Measurements from ENCODE around the gene CLTCL1. TPM values are rescaled to one million over a fixed set of nuclear protein-coding genes. Genes with fewer than 3 reads are reported as not detected.

Gene CLTCL1
- total RNA-seq, 1 donor from 2014 or later = 26.0 TPM

- no peaks in the 10 kb centered on the region for H3K36me3 ChIP-seq
- intact Hi-C loops (cut with DNase I) = loop anchor here (10.0 kb wide), 2 partner anchors 419 to 559 kb away; partner anchors contain the start of genes GNB1L, RTL10 and SEPTIN5
- H3K27ac ChIP-seq = no peak overlapping the region
- H3K27me3 ChIP-seq = no peaks in the 10 kb centered on the region
- DNase-seq (ENCODE audit: low spot score in 2 of 2) = no peak
- H3K4me1 ChIP-seq = peaks cover 4 to 5% of the 10 kb centered on the region in 2 donors
- H3K4me3 ChIP-seq = no peak overlapping the region
- no peaks in the 10 kb centered on the region for H3K9me3 ChIP-seq
- TF ChIP-seq, protein P1, sequence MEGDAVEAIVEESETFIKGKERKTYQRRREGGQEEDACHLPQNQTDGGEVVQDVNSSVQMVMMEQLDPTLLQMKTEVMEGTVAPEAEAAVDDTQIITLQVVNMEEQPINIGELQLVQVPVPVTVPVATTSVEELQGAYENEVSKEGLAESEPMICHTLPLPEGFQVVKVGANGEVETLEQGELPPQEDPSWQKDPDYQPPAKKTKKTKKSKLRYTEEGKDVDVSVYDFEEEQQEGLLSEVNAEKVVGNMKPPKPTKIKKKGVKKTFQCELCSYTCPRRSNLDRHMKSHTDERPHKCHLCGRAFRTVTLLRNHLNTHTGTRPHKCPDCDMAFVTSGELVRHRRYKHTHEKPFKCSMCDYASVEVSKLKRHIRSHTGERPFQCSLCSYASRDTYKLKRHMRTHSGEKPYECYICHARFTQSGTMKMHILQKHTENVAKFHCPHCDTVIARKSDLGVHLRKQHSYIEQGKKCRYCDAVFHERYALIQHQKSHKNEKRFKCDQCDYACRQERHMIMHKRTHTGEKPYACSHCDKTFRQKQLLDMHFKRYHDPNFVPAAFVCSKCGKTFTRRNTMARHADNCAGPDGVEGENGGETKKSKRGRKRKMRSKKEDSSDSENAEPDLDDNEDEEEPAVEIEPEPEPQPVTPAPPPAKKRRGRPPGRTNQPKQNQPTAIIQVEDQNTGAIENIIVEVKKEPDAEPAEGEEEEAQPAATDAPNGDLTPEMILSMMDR (IDR thresholded peaks at IDR 0.05) = no peak
Observed at GRCh38 chr22:19295733-19296132, 4.2 kb upstream of the CLTCL1 start.

GRCh38 chr22:19292458-19293230 lies 1.1 kb upstream of the CLTCL1 start:
- Histone ChIP-seq H3K4me1 (peaks cover 4 to 5% of the 10 kb centered on the region in 2 donors), H3K27ac (peak overlapping the region in 1 of 2 donors; percentile 69), H3K27me3 (no peaks in the 10 kb centered on the region), H3K36me3 (no peaks in the 10 kb centered on the region), H3K9me3 (no peaks in the 10 kb centered on the region), H3K4me3 (peak overlapping the region; percentile 87 to 94)
- intact Hi-C loops (cut with DNase I) = loop anchor here (1.0 to 10.0 kb wide), 3 partner anchors 155 to 562 kb away; partner anchors contain the start of genes C22orf39, GNB1L, RTL10 and SEPTIN5
- TF ChIP-seq, protein P1 (IDR thresholded peaks at IDR 0.05) = no peak
- DNase-seq (ENCODE audit: low spot score in 2 of 2) = peak in 1 of 2 donors; percentile 62

- no peaks in the 10 kb centered on the region for H3K9me3 ChIP-seq
- TF ChIP-seq, protein P1 (IDR thresholded peaks at IDR 0.05) = no peak
- peak in 1 of 2 donors; percentile 69 for DNase-seq (ENCODE audit: low spot score in 2 of 2)
- peaks cover 4 to 5% of the 10 kb centered on the region in 2 donors for H3K4me1 ChIP-seq
- H3K27ac ChIP-seq = peak overlapping the region; percentile 47 to 69
- intact Hi-C loops (cut with DNase I) = loop anchor here (1.0 to 10.0 kb wide), 5 partner anchors 112 to 564 kb away; partner anchors contain the start of genes CDC45, GNB1L, MRPL40 and RTL10
- H3K4me3 ChIP-seq = peak overlapping the region; percentile 87 to 94
- no peaks in the 10 kb centered on the region for H3K36me3 ChIP-seq
- no peaks in the 10 kb centered on the region for H3K27me3 ChIP-seq
Observed at GRCh38 chr22:19291218-19291579, 320 bp downstream of the CLTCL1 start.

DNA sequence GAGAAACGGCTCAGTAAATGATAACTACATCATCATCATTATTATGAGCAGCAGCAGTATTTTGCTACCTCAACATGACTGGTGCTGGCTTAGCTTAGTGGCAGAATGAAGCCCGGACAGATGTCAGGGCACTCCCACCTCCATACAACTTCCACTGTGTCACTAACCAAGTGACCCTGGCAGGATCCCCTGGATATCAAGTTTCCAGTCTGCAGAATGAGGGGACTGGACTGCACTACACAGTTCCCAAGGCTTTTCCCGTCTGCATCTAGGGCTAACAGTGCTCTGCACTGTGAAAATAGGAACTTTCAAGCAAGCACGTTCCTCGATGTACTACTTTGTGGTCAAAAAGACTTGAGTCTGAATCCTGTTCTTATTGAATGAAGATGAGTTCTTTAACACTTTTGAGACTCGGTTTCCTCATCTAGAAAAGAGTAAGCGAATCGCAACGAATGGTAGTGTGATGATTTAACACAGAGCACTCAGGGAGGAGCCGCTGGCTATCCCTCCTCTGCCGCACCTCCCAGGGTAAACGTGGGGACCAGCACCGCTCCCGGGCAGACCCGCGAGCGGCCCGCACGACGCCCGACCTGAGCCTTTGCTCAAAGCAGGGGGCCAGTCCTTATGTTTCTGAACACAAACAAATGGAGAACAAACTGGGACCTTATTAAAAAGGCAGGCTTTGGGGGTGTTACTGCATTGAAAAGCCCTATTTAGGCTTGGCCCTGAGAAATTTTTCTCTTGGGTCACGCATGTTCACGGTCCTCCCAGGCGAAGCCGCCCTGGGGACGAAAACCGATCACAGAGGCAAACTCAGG lies 910 bp downstream of the CLTCL1 start:
- no peaks in the 10 kb centered on the region for H3K36me3 ChIP-seq
- peaks cover 4 to 5% of the 10 kb centered on the region in 2 donors for H3K4me1 ChIP-seq
- intact Hi-C loops (cut with DNase I) = loop anchor here (1.0 to 10.0 kb wide), 5 partner anchors 111 to 564 kb away; partner anchors contain the start of genes CDC45, GNB1L, MRPL40 and RTL10
- no peak for DNase-seq (ENCODE audit: low spot score in 2 of 2)
- H3K9me3 ChIP-seq = no peaks in the 10 kb centered on the region
- H3K4me3 ChIP-seq = peak overlapping the region; percentile 87 to 94
- H3K27ac ChIP-seq = peak overlapping the region; percentile 47 to 69
- TF ChIP-seq, protein P1 (IDR thresholded peaks at IDR 0.05) = no peak
- no peaks in the 10 kb centered on the region for H3K27me3 ChIP-seq

DNA sequence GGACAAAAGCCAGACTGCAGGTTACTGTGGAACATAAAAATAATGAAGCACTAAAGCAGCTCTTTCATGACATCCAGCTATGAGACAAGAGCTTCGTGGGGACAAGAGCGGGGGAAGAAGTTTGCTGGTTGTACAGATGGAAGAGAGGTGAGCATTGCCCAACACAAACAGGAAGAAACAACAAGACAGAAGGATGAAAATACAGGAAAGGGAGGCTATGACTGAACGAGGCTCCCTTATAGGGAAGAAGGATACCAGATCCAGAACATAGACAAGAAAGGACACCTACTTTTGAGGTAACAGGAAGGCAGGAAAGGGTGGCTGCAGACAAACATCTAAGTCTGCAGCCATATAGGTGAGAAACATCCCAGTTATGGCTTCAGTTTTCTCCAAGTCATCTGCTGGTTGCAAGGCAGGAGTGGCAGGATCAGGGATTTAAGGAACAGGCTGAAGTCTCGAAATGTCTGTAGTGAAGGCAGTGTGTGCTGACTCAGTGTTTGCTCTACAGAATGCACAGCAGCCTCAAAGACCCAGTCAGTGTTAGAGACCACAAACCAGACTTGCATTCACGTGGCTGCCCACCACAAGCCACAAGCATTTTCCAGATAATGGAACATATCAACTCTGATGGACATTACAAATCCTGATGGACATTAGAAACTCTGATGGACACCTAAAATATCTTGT lies 1.9 kb downstream of the CLTCL1 start:
- H3K9me3 ChIP-seq = no peaks in the 10 kb centered on the region
- intact Hi-C loops (cut with DNase I) = loop anchor here (2.0 to 10.0 kb wide), 3 partner anchors 143 to 565 kb away; partner anchors contain the start of genes GNB1L, MRPL40, RTL10 and SEPTIN5
- no peaks in the 10 kb centered on the region for H3K27me3 ChIP-seq
- H3K4me1 ChIP-seq = peaks cover 4 to 5% of the 10 kb centered on the region in 2 donors
- H3K4me3 ChIP-seq = no peak overlapping the region
- H3K36me3 ChIP-seq = no peaks in the 10 kb centered on the region
- TF ChIP-seq, protein P1 (IDR thresholded peaks at IDR 0.05) = no peak
- DNase-seq (ENCODE audit: low spot score in 2 of 2) = no peak
- no peak overlapping the region for H3K27ac ChIP-seq

Measured in ascending aorta (tissue), 2 donors.